Peyer's patch (tissue), 4 donors: ENCODE results near the gene ENPP4.

Source experiments
- CTCF ChIP-seq, 6 experiments: fragments of 450-650 bp in 4 of 6; fragments of 200-600 bp in 2 of 6; sonication (generic) in 1 of 6; IDR thresholded peaks; one replicate each; pipeline ENCODE4 v1.5.1; 2017 to 2019; ENCODE audit warnings: antibody characterized with exemption in 6 of 6, mild to moderate bottlenecking in 3 of 6, moderate library complexity in 1 of 6
- POLR2A ChIP-seq, 2 donors: fragments of 450-650 bp; IDR thresholded peaks; one replicate each; pipeline ENCODE4 v1.5.1; 2017; ENCODE audit warnings: antibody characterized with exemption in 2 of 2, mild to moderate bottlenecking in 2 of 2, moderate library complexity in 2 of 2

GRCh38 chr6:46175446-46175845 is 45.7 kb downstream of the ENPP4 start:
- TF ChIP-seq CTCF (IDR thresholded peaks at IDR 0.05) (no peak), POLR2A (IDR thresholded peaks at IDR 0.05) (no peak)
